ENCODE results near the gene KCNK7.

KCNK7 gene

DNA sequence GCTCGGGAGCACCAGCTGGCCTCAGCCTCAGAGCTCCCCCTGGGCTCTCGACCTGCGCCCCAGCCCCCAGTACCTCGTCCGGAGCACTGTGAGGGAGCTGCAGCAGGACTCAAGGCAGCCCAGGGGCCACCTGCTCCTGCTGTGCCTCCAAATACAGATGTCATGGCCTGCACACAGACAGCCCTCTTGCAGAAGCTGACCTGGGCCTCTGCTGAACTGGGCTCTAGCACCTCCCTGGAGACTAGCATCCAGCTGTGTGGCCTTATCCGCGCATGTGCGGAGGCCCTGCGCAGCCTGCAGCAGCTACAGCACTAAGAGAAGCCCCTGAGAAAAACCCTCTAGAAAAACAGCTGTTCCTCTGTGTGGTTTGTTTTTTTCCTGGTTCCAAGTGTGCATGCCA is 24.2 kb downstream of the KCNK7 start:
- no peak for DNase-seq

GRCh38 chr11:65569973-65570918 is 25.4 kb downstream of the KCNK7 start, which contains the start of gene ZNRD2:
ZNRD2 (plus strand) TSS chr11:65570477; CDS start chr11:65570492, 15 bp downstream.
- peak; percentile 98 to 99 for DNase-seq

GRCh38 chr11:65569164-65569972 is 26.2 kb downstream of the KCNK7 start:
- DNase-seq, result no peak

GRCh38 chr11:65565624-65566453 is 29.8 kb downstream of the KCNK7 start:
- peak; percentile 72 to 84 for DNase-seq

- peak in 1 of 2 donors; percentile 63 for DNase-seq
Measured at GRCh38 chr11:65564879-65565559, 30.6 kb downstream of the KCNK7 start.

- no peak for DNase-seq
Measured at GRCh38 chr11:65563601-65564000, 32.0 kb downstream of the KCNK7 start.

- DNase-seq, result no peak
Measured at GRCh38 chr11:65562788-65563187, 32.8 kb downstream of the KCNK7 start.

DNA sequence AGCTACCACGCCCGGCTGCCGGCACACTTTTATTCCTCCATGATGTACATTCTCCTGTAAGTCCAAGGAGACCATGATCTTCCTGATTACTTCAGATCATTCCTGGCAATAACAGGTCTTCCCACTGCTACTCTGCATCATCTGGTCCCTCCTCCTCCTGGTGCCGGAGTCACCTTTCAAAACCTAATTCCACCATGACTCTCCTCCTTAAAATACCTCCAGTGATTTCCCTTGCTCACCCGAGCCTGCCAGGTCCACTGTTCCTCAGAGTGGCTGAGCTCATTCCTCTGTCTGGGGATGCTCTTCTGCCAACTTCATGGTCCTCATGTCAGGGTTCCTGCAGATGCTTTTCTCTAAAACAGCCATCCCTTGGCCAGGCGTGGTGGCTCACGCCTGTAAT is 33.6 kb downstream of the KCNK7 start:
- DNase-seq, result no peak

DNA sequence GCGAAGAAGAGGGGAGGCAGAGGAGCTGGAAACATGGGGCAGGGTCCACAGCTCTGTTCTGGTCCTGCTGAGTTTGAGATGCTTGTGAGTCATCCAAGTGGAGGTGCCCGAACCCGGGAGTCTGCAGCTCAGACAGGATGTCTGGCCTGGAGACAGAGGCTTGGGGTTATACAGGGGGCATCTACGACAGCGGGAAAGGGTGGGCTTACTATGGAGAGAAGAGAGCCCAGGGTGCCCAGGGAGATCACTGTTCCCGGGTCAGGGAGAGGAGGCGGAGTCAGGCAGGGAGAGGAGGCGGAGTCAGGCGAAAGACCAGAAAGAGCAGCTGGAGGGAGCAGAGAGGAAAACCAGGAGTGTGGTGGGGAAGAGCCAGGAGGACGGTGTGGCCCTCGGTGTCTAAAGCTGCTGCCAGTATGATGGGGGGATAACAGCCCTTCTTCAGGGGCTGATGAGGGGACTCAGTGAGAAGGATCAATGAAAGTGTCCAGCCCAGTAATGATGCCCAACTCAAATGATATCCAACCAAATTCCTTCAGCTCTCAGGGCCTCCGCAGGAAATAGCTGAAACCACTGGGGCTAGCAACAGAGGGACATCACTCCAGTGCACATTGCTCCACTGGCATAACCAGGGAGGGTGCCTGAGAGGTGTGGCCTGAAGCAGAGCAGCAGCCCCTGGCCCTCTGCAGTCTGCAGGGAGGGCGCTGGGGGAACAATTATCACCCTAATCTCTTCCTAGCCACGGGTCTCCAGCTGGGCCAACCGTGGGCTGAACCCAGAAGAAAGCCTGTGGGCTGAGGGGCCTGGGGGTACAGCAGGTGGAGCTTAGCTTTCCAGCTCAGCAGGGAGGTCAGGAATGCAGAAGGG is 34.8 kb downstream of the KCNK7 start:
- DNase-seq, result no peak

DNA sequence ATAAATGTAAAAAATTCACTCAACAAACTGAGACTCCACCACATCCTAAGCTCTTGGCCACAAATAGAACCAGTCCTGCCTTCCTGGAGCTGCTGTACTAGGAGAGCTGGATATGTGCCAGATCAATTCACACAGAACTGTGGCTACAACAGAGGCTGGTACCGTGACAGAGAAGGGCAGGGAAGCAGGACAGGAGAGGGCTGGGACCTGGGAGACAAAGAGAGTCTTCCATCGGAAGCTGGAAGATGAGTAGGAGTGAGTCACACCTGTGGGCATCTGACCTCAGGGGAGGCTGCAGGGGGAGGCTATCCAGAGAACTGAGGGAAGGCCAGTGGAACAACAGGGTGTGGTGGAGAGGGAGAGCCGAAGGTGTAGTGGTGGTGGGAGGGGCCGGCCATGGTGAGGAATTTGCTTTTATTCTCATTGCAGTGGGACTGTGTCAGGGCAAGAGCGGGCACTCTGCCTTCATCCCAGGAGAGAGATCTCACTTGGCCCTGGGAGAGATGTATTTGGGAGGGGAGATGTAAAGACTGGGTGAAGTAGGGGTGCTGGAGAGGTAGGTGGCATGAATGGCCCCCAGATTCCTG is 35.6 kb downstream of the KCNK7 start:
- no peak for DNase-seq

DNA sequence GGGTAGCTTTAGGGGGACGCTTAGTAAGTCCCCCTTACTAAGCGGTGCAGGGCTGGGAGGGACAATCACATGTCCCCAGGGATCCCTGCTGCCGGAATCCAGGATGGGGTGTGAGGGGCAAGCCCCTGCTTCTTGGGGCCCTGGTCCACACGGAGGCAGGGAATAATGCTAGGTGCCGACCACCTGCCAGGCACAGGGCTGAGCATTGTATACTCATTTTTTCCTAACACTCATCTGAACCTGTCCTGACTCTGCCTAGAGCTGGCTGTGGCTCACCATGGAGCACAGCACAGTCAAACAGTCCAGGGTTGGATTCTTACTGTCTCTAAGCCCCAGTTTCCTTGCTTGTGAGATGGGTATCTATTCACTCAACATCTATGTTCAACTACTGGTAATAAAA is 36.1 kb downstream of the KCNK7 start:
- no peak for DNase-seq

- DNase-seq, result no peak
Measured at GRCh38 chr11:65558930-65559509, 36.6 kb downstream of the KCNK7 start.

DNA sequence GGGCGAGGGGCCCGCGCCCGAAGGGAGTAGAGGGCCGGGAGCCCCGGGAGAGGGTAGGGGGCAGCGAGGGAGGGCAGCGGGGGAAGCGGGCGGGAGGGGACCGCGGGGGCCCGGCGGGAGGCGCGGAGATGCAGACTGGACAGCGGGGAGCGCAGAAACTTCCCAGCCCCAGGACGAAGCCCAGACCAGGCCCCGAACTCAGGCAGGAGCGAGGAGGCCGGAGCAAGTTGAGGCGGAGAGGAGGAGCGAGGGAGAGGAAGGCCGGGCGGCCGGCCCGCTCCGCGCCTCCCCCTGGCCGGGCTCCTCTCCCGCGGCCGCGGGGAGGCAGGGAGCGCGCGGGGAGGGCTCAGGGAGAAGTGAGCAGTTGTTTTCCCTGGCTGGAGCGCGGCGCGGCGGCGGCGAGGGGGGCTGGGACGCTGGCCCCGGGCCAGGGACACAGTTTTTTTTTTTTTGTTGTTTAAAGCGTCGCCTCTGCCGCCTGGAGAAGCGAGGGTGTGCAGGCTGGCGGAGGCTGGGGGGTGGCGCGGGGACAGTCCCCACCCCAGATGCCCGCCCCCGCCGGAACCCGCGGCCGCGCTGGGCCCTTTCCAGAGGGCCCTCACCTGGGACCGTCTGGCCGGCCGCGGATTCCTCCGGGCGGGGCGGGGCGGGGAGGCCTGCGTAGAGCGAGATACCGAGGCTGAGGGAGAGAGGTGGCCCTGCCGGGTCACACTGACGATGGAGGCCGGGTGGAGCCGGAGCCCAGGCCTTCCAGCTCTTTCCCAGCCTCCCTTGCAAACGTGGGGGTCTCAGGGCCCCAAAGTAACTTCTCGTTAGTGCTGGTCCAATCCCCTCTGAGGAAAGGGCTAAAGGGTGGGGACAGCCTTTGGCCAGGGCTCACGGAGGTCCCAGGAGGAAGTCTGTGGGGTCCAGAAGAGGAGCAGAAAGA is 37.3 kb downstream of the KCNK7 start, which contains the start of gene LTBP3:
Gene LTBP3 (minus strand): TSS at position 358 of the 928 bp plus-strand sequence. CDS start 400 bp downstream, outside the sequence.
- peak; percentile 27 to 60 for DNase-seq

GRCh38 chr11:65557280-65558001 is 38.2 kb downstream of the KCNK7 start:
- DNase-seq, result no peak

DNA sequence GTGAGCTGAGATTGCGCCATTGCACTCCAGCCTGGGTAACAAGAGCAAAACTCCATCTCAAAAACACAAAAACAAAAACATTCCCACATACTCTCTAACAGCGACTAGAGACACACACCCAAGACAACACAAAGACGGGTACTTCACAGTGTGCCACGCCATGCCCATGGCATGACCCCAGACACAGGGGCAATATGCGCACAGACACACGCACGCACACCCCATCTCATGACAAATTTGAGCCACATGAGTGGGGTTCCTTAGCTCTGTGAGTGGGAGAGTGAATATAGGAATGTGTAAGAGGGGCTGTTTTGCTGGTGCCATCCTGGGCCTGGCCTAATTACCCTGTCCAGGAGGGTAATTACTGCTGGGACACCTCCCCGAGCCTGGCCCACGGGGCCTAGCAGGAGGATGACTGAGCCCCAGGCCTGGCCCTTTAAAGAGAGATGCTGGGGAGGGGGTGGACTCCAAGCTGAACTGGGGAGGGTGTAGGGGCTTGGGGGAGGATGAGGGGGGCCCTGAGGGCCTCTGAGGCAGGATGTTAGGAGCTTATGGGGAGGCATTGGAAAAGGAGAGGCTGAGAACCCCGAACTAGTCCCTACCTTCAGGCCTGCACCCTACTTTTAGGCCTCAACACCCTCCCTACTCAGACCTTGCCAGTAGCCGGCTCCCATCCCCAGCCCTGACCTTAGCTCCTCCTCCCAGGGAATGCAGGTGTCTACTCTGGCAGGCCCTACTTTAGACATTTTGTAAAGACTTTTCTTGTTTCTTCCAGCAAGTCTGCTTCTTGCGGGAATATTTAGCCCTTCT is 38.9 kb downstream of the KCNK7 start:
- DNase-seq, result no peak

- DNase-seq, result no peak
Measured at GRCh38 chr11:65555693-65556231, 39.8 kb downstream of the KCNK7 start.

GRCh38 chr11:65554842-65555430 is 40.7 kb downstream of the KCNK7 start:
- no peak for DNase-seq
